ENCODE measurements around the gene ZNF200. TPM values are rescaled to one million over a fixed set of nuclear protein-coding genes. Genes with fewer than 3 reads are reported as not detected.
A peak's percentile ranks its signal among the peaks of the same experiment; 100 is the strongest.

ZNF200 gene
- total RNA-seq, 4 donors from 2014 or later, result 0.49 to 3.2 (median 2.2) TPM

GRCh38 chr16:3193221-3194212 is 41.4 kb downstream of the ZNF200 start:
- Histone ChIP-seq H3K27me3 (peaks cover 78 to 86% (median 85%) of the 10 kb centered on the region in 3 donors), H3K9me3 (peaks cover 0 to 3% (median 0%) of the 10 kb centered on the region in 3 donors), H3K27ac (no peak overlapping the region), H3K36me3 (no peaks in the 10 kb centered on the region), H3K4me1 (peaks cover 4% of the 10 kb centered on the region in 2 donors), H3K4me3 (no peak overlapping the region)
- DNase-seq, result no peak
- intact Hi-C loops (cut with DNase I; ENCODE audit: low total_unique reads), result no loop called here
- in situ Hi-C loops (cut with MboI; ENCODE audit: low sequenced_read_pairs in 4 of 4), result no loop called here
- no peak for ATAC-seq
- TF ChIP-seq POLR2A (IDR thresholded peaks at IDR 0.05) (no peak), CTCF (IDR thresholded peaks at IDR 0.05 in 4 of 5, conservative IDR thresholded peaks at IDR 0.05 in 1 of 5) (no peak)

GRCh38 chr16:3192476-3193019 is 42.4 kb downstream of the ZNF200 start:
- Histone ChIP-seq H3K4me3 (no peak overlapping the region), H3K27ac (no peak overlapping the region), H3K4me1 (peaks cover 4% of the 10 kb centered on the region in 2 donors), H3K36me3 (no peaks in the 10 kb centered on the region), H3K27me3 (peaks cover 87 to 93% (median 93%) of the 10 kb centered on the region in 3 donors), H3K9me3 (peaks cover 0 to 3% (median 0%) of the 10 kb centered on the region in 3 donors)
- ATAC-seq (no peak), DNase-seq (no peak)
- in situ Hi-C loops (cut with MboI; ENCODE audit: low sequenced_read_pairs in 4 of 4) (no loop called here), intact Hi-C loops (cut with DNase I; ENCODE audit: low total_unique reads) (no loop called here)
- TF ChIP-seq POLR2A (IDR thresholded peaks at IDR 0.05) (no peak), CTCF (IDR thresholded peaks at IDR 0.05 in 4 of 5, conservative IDR thresholded peaks at IDR 0.05 in 1 of 5) (no peak)

DNA sequence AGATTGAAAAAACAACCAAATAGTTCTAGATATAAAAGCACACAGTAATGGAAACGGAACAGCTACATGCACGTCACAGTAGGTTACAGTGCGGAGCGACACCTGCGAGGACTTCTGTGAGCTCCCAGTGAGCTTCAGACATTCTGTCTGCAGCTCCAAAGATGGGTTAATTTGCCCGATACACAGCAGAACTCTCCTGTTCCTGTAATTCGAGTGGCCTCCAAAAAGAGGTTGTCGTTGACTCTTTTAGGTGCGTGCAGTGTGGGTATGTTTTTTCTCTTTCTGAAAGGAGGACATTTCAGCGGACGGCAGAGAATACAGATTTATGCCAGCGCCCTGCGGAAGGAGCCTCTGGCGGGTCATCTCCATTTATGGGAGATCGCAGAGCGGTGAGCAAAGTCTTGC is 44.0 kb downstream of the ZNF200 start:
- Histone ChIP-seq H3K4me1 (peaks cover 4% of the 10 kb centered on the region in 2 donors), H3K27me3 (peaks cover 95 to 97% (median 96%) of the 10 kb centered on the region in 3 donors), H3K9me3 (peaks cover 0 to 3% (median 0%) of the 10 kb centered on the region in 3 donors), H3K36me3 (no peaks in the 10 kb centered on the region), H3K27ac (no peak overlapping the region), H3K4me3 (no peak overlapping the region)
- TF ChIP-seq POLR2A (IDR thresholded peaks at IDR 0.05) (no peak), CTCF (IDR thresholded peaks at IDR 0.05 in 4 of 5, conservative IDR thresholded peaks at IDR 0.05 in 1 of 5) (no peak)
- DNase-seq (no peak), ATAC-seq (no peak)
- intact Hi-C loops (cut with DNase I; ENCODE audit: low total_unique reads) (no loop called here), in situ Hi-C loops (cut with MboI; ENCODE audit: low sequenced_read_pairs in 4 of 4) (no loop called here)

- ATAC-seq (no peak), DNase-seq (no peak)
- no peak for TF ChIP-seq POLR2A (IDR thresholded peaks at IDR 0.05)
- intact Hi-C loops (cut with DNase I; ENCODE audit: low total_unique reads) (loop anchor here (10.0 kb wide), 1 partner anchor 315 kb away; the partner anchor contains the start of gene CLUAP1), in situ Hi-C loops (cut with MboI; ENCODE audit: low sequenced_read_pairs in 4 of 4) (no loop called here)
- no peak overlapping the region for H3K27ac ChIP-seq
- H3K27me3 ChIP-seq, result peaks cover 94 to 98% (median 95%) of the 10 kb centered on the region in 3 donors
- H3K9me3 ChIP-seq, result peaks cover 0 to 3% (median 0%) of the 10 kb centered on the region in 3 donors
- H3K36me3 ChIP-seq, result no peaks in the 10 kb centered on the region
- H3K4me3 ChIP-seq, result peak overlapping the region in 1 of 4 donors; percentile 31
- H3K4me1 ChIP-seq, result peaks cover 4% of the 10 kb centered on the region in 2 donors
Measured at GRCh38 chr16:3189869-3190268, 45.1 kb downstream of the ZNF200 start.
